Astrocyte (in vitro differentiated cells and primary cell): ENCODE results near the gene INSIG2. TPM values are rescaled to one million over a fixed set of nuclear protein-coding genes. Genes with fewer than 3 reads are reported as not detected.
"Not testable (repeated sequence)": the region's sequence is repeated elsewhere in the genome, so short reads cannot be mapped to it uniquely, and the experiment has no call there.

Experiments used
- DNase-seq: peaks from one replicate; pipeline ENCODE4 v3.0.0-alpha.2; 2010; ENCODE audit warnings: low read depth
- FAIRE-seq: peaks from 2 replicates; lab custom pipeline; 2011; peaks lifted over from hg19 to GRCh38; lab: Jason Lieb, UNC
- H2AFZ ChIP-seq: 2 replicates; pipeline ENCODE4 v1.6.0; 2012; ENCODE audit warnings: low read depth, low read length, inconsistent platforms
- H3K27ac ChIP-seq: 2 replicates; pipeline ENCODE4 v1.5.1; 2011; ENCODE audit warnings: low read depth, low read length, inconsistent platforms
- H3K27me3 ChIP-seq: 2 replicates; pipeline ENCODE4 v1.6.0; 2011; ENCODE audit warnings: low read length, inconsistent platforms; ENCODE audit not compliant: insufficient read depth
- H3K36me3 ChIP-seq: 2 replicates; pipeline ENCODE4 v1.5.1; 2011; ENCODE audit warnings: low read length, inconsistent platforms; ENCODE audit not compliant: insufficient read depth
- H3K4me1 ChIP-seq: 2 replicates; pipeline ENCODE4 v1.5.1; 2011; ENCODE audit warnings: low read length, inconsistent platforms; ENCODE audit not compliant: insufficient read depth
- H3K4me2 ChIP-seq: 2 replicates; pipeline ENCODE4 v1.6.0; 2012; ENCODE audit warnings: low read length, inconsistent platforms
- H3K4me3 ChIP-seq: 2 replicates; pipeline ENCODE4 v1.5.1; 2011; ENCODE audit warnings: low read depth, mild to moderate bottlenecking, low read length, inconsistent platforms; ENCODE audit not compliant: insufficient read depth
- H3K79me2 ChIP-seq: 2 replicates; pipeline ENCODE4 v1.6.0; 2012; ENCODE audit warnings: mild to moderate bottlenecking, low read length, inconsistent platforms; ENCODE audit not compliant: insufficient read depth
- H3K9ac ChIP-seq: 2 replicates; pipeline ENCODE4 v1.6.0; 2012; ENCODE audit warnings: mild to moderate bottlenecking, low read length, inconsistent platforms
- H3K9me3 ChIP-seq: 2 replicates; pipeline ENCODE4 v1.5.1; 2012; ENCODE audit warnings: low read depth, mild to moderate bottlenecking, low read length, inconsistent platforms; ENCODE audit not compliant: insufficient read depth
- H4K20me1 ChIP-seq: 2 replicates; pipeline ENCODE4 v1.6.0; 2012; ENCODE audit warnings: low read length, inconsistent platforms; ENCODE audit not compliant: insufficient read depth
- H3K27ac Mint-ChIP-seq: one replicate; pipeline ENCODE4 v1.8.0; 2021; ENCODE audit warnings: mild to moderate bottlenecking, mixed read lengths; ENCODE audit not compliant: unreplicated experiment
- H3K27me3 Mint-ChIP-seq: one replicate; pipeline ENCODE4 v1.8.0; 2021; ENCODE audit warnings: low read depth, mixed read lengths; ENCODE audit not compliant: unreplicated experiment
- H3K36me3 Mint-ChIP-seq: one replicate; pipeline ENCODE4 v1.8.0; 2021; ENCODE audit warnings: low read depth, mixed read lengths; ENCODE audit not compliant: unreplicated experiment
- H3K4me1 Mint-ChIP-seq: one replicate; pipeline ENCODE4 v1.8.0; 2021; ENCODE audit warnings: low read depth, mixed read lengths; ENCODE audit not compliant: unreplicated experiment
- H3K4me3 Mint-ChIP-seq: one replicate; pipeline ENCODE4 v1.8.0; 2021; ENCODE audit warnings: mild to moderate bottlenecking, moderate library complexity, mixed read lengths; ENCODE audit not compliant: unreplicated experiment
- H3K9me3 Mint-ChIP-seq: one replicate; pipeline ENCODE4 v1.8.0; 2021; ENCODE audit warnings: mild to moderate bottlenecking, mixed read lengths; ENCODE audit not compliant: unreplicated experiment
- CTCF ChIP-seq: IDR thresholded peaks from 2 replicates; pipeline ENCODE4 v1.5.1; 2011; ENCODE audit warnings: low read depth, mild to moderate bottlenecking, inconsistent platforms, low read length, moderate library complexity; ENCODE audit not compliant: insufficient read depth
- EZH2 ChIP-seq: IDR thresholded peaks from 2 replicates; pipeline ENCODE4 v1.6.1; 2012; ENCODE audit warnings: mild to moderate bottlenecking, low read length, inconsistent platforms; ENCODE audit not compliant: insufficient read depth
- total RNA-seq: library from RNA; stranded (reverse); gene quantifications from 2 replicates; pipeline ENCODE4 v1.2.1, GENCODE V29; 2021

The INSIG2 gene
- total RNA-seq, 1 donor from 2014 or later: 32.2 TPM

GRCh38 chr2:118091631-118092030, 3.4 kb downstream of the INSIG2 start:
- no peak overlapping the region for H3K27ac ChIP-seq
- H3K27me3 ChIP-seq: no peaks in the 10 kb centered on the region
- peaks cover 8% of the 10 kb centered on the region for H3K4me1 ChIP-seq
- no peak overlapping the region for H3K4me3 ChIP-seq
- peaks cover 69% of the 10 kb centered on the region for H3K79me2 ChIP-seq
- no peaks in the 10 kb centered on the region for H3K9me3 ChIP-seq
- peaks cover 52% of the 10 kb centered on the region for H4K20me1 ChIP-seq
- H3K4me1 Mint-ChIP-seq: peaks cover 19% of the 10 kb centered on the region
- no peak overlapping the region for H2AFZ ChIP-seq
- H3K27ac Mint-ChIP-seq: no peak overlapping the region
- H3K9me3 Mint-ChIP-seq: no peaks in the 10 kb centered on the region
- H3K36me3 ChIP-seq: no peaks in the 10 kb centered on the region
- no peak for TF ChIP-seq EZH2
- no peak for TF ChIP-seq CTCF
- DNase-seq (no peak), FAIRE-seq (no peak)
- no peak overlapping the region for H3K9ac ChIP-seq
- H3K27me3 Mint-ChIP-seq: no peaks in the 10 kb centered on the region
- H3K36me3 Mint-ChIP-seq: no peaks in the 10 kb centered on the region
- H3K4me3 Mint-ChIP-seq: no peak overlapping the region
- no peak overlapping the region for H3K4me2 ChIP-seq

GRCh38 chr2:118094102-118094501, 5.8 kb downstream of the INSIG2 start:
- DNase-seq, H3K27ac Mint-ChIP-seq, FAIRE-seq, H3K4me1 ChIP-seq, H2AFZ ChIP-seq, H3K9me3 Mint-ChIP-seq, H3K9me3 ChIP-seq, H3K4me3 Mint-ChIP-seq, H3K36me3 Mint-ChIP-seq, H3K27me3 ChIP-seq, H3K4me3 ChIP-seq, H3K27me3 Mint-ChIP-seq, H3K4me2 ChIP-seq, H3K27ac ChIP-seq, H3K36me3 ChIP-seq, H3K9ac ChIP-seq: not testable (repeated sequence)
- H4K20me1 ChIP-seq: peaks cover 59% of the 10 kb centered on the region
- H3K79me2 ChIP-seq: peaks cover 75% of the 10 kb centered on the region
- H3K4me1 Mint-ChIP-seq: peaks cover 19% of the 10 kb centered on the region

- no peak overlapping the region for H3K27ac ChIP-seq
Observed at GRCh38 chr2:118094503-118094902, 6.2 kb downstream of the INSIG2 start.

More at GRCh38 chr2:118094503-118094902, 6.2 kb downstream of the INSIG2 start:
- H3K9me3 ChIP-seq: no peaks in the 10 kb centered on the region
- H3K27me3 ChIP-seq: no peaks in the 10 kb centered on the region
- peaks cover 2% of the 10 kb centered on the region for H3K36me3 Mint-ChIP-seq
- FAIRE-seq (no peak), DNase-seq (no peak)
- H3K4me3 Mint-ChIP-seq: no peak overlapping the region
- peaks cover 19% of the 10 kb centered on the region for H3K4me1 Mint-ChIP-seq
- peaks cover 7% of the 10 kb centered on the region for H3K4me1 ChIP-seq
- H3K9me3 Mint-ChIP-seq: no peaks in the 10 kb centered on the region
- H3K27me3 Mint-ChIP-seq: no peaks in the 10 kb centered on the region
- no peak overlapping the region for H2AFZ ChIP-seq
- H3K36me3 ChIP-seq: peaks cover 5% of the 10 kb centered on the region
- no peak overlapping the region for H3K27ac Mint-ChIP-seq
- H3K4me2 ChIP-seq: no peak overlapping the region
- H4K20me1 ChIP-seq: peaks cover 59% of the 10 kb centered on the region
- H3K4me3 ChIP-seq: no peak overlapping the region
- H3K9ac ChIP-seq: no peak overlapping the region
- TF ChIP-seq CTCF (no peak), EZH2 (no peak)
- peaks cover 71% of the 10 kb centered on the region for H3K79me2 ChIP-seq
